KOPT-K1 (cell line): ENCODE data around the gene SORBS1.

Source experiments
- H3K27ac ChIP-seq: fragments of 200-600 bp; sonication (generic); 2 replicates; pipeline ENCODE4 v1.5.1; 2016; ENCODE audit warnings: antibody characterized with exemption, mild to moderate bottlenecking, low read depth, low read length; ENCODE audit not compliant: poor library complexity, severe bottlenecking
- H3K36me3 ChIP-seq: fragments of 200-600 bp; sonication (generic); 2 replicates; pipeline ENCODE4 v1.5.1; 2017; ENCODE audit warnings: antibody characterized with exemption, mild to moderate bottlenecking, low read length, moderate library complexity; ENCODE audit not compliant: insufficient read depth
- H3K9me3 ChIP-seq: fragments of 200-600 bp; sonication (generic); 2 replicates; pipeline ENCODE4 v1.5.1; 2017; ENCODE audit warnings: antibody characterized with exemption, low read length, mild to moderate bottlenecking; ENCODE audit not compliant: insufficient read depth, poor library complexity, severe bottlenecking

SORBS1 gene

GRCh38 chr10:95341716-95342130 lies 219.4 kb downstream of the SORBS1 start:
- H3K9me3 ChIP-seq = no peaks in the 10 kb centered on the region
- no peaks in the 10 kb centered on the region for H3K36me3 ChIP-seq
- H3K27ac ChIP-seq = no peak overlapping the region

GRCh38 chr10:95339863-95340262 lies 221.3 kb downstream of the SORBS1 start:
- Histone ChIP-seq H3K36me3 (no peaks in the 10 kb centered on the region), H3K9me3 (no peaks in the 10 kb centered on the region), H3K27ac (no peak overlapping the region)

- Histone ChIP-seq H3K9me3 (no peaks in the 10 kb centered on the region), H3K27ac (no peak overlapping the region), H3K36me3 (no peaks in the 10 kb centered on the region)
Observed at GRCh38 chr10:95337423-95338160, 223.6 kb downstream of the SORBS1 start.

- H3K9me3 ChIP-seq = no peaks in the 10 kb centered on the region
- no peaks in the 10 kb centered on the region for H3K36me3 ChIP-seq
- H3K27ac ChIP-seq = no peak overlapping the region
Observed at GRCh38 chr10:95336702-95337101, 224.5 kb downstream of the SORBS1 start.

- Histone ChIP-seq H3K9me3 (no peaks in the 10 kb centered on the region), H3K27ac (no peak overlapping the region), H3K36me3 (no peaks in the 10 kb centered on the region)
Observed at GRCh38 chr10:95335933-95336699, 225.1 kb downstream of the SORBS1 start.

- Histone ChIP-seq H3K9me3 (no peaks in the 10 kb centered on the region), H3K36me3 (no peaks in the 10 kb centered on the region), H3K27ac (no peak overlapping the region)
Observed at GRCh38 chr10:95334805-95335144, 226.4 kb downstream of the SORBS1 start.

GRCh38 chr10:95333997-95334804 lies 227.0 kb downstream of the SORBS1 start:
- H3K27ac ChIP-seq = no peak overlapping the region
- no peaks in the 10 kb centered on the region for H3K9me3 ChIP-seq
- no peaks in the 10 kb centered on the region for H3K36me3 ChIP-seq

- H3K9me3 ChIP-seq = no peaks in the 10 kb centered on the region
- no peaks in the 10 kb centered on the region for H3K36me3 ChIP-seq
- H3K27ac ChIP-seq = no peak overlapping the region
Observed at GRCh38 chr10:95332666-95333249, 228.4 kb downstream of the SORBS1 start.

GRCh38 chr10:95331596-95332130 lies 229.5 kb downstream of the SORBS1 start:
- Histone ChIP-seq H3K9me3 (no peaks in the 10 kb centered on the region), H3K27ac (no peak overlapping the region), H3K36me3 (no peaks in the 10 kb centered on the region)

GRCh38 chr10:95330966-95331453 lies 230.2 kb downstream of the SORBS1 start:
- Histone ChIP-seq H3K27ac (no peak overlapping the region), H3K36me3 (no peaks in the 10 kb centered on the region), H3K9me3 (no peaks in the 10 kb centered on the region)

GRCh38 chr10:95329296-95329695 lies 231.9 kb downstream of the SORBS1 start:
- Histone ChIP-seq H3K9me3 (no peaks in the 10 kb centered on the region), H3K36me3 (no peaks in the 10 kb centered on the region), H3K27ac (no peak overlapping the region)

GRCh38 chr10:95328013-95328412 lies 233.2 kb downstream of the SORBS1 start:
- H3K9me3 ChIP-seq = no peaks in the 10 kb centered on the region
- H3K36me3 ChIP-seq = no peaks in the 10 kb centered on the region
- no peak overlapping the region for H3K27ac ChIP-seq

GRCh38 chr10:95327367-95327766 lies 233.8 kb downstream of the SORBS1 start:
- no peak overlapping the region for H3K27ac ChIP-seq

GRCh38 chr10:95326396-95326795 lies 234.8 kb downstream of the SORBS1 start:
- no peaks in the 10 kb centered on the region for H3K9me3 ChIP-seq
- no peak overlapping the region for H3K27ac ChIP-seq
- no peaks in the 10 kb centered on the region for H3K36me3 ChIP-seq

More at GRCh38 chr10:95327367-95327766, 233.8 kb downstream of the SORBS1 start:
- no peaks in the 10 kb centered on the region for H3K9me3 ChIP-seq
- no peaks in the 10 kb centered on the region for H3K36me3 ChIP-seq
